ENCODE measurements around the gene RTN4. TPM values are rescaled to one million over a fixed set of nuclear protein-coding genes. Genes with fewer than 3 reads are reported as not detected.

The RTN4 gene
- total RNA-seq, 1 donor from 2014 or later = 384 TPM

DNA sequence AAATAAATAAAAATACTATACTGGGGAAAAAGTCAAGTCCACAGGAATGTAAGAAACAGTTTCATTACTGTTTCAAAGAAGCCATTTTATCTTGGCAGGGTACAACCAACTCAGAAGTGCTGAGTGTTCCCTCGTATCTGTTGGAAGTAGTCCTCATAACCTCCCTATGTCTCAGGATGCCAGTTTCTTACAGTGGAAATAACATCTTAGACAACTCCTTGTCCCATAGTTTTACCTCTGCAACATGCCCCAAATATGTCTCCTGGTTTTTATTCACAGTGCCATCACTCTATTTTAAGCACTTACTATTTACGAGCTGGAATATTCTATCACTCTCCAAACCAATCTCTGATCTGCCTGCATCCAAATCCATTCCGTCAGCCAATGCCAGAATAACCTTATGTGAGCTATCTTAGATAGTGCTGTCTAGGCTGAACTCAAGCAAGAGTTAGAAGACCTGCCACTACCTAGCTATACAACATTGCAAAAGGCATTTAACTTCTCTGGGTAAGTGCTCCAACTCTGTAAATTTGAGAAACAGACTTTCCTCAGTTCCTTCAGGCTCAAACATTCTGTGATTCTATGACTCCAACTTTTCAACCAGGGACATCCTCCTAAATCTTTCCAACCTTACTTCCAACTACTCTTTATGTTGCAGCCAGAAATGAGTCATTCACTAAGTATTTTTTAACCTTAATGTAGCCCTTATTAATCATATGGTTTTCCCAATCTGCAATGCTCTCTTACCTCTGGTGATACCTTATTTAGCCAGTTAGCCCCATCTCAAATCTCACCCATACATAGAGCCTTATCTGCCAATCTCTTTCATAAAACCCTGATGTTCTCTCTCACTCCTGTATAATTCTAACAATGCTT lies 66.7 kb downstream of the RTN4 start:
- DNase-seq (ENCODE audit: low read depth) = no peak

DNA sequence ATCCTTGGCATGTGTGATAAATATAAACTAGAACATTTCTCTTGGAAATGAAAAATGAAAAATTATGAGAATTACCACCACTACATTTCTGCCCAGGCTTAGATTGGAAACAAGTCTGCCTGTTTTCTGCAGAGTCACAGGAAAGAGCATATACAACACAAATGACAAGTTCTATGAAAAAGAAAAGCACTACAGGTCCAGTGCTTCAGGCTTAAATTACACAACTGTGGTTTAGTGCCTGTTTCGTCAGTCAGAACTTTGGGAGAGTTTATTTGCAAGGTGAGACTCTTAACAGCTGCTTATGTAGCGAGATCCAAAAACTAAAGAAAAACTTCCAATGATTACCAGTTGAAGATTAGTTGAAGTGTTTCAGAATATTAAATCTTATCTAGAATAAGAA lies 68.9 kb downstream of the RTN4 start:
- no peak overlapping the region for H3K4me3 ChIP-seq (ENCODE audit: low read depth, low read length)
- TF ChIP-seq, protein P1, sequence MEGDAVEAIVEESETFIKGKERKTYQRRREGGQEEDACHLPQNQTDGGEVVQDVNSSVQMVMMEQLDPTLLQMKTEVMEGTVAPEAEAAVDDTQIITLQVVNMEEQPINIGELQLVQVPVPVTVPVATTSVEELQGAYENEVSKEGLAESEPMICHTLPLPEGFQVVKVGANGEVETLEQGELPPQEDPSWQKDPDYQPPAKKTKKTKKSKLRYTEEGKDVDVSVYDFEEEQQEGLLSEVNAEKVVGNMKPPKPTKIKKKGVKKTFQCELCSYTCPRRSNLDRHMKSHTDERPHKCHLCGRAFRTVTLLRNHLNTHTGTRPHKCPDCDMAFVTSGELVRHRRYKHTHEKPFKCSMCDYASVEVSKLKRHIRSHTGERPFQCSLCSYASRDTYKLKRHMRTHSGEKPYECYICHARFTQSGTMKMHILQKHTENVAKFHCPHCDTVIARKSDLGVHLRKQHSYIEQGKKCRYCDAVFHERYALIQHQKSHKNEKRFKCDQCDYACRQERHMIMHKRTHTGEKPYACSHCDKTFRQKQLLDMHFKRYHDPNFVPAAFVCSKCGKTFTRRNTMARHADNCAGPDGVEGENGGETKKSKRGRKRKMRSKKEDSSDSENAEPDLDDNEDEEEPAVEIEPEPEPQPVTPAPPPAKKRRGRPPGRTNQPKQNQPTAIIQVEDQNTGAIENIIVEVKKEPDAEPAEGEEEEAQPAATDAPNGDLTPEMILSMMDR (conservative IDR thresholded peaks at IDR 0.05; ENCODE audit: low read depth, low read length) = no peak
- DNase-seq (ENCODE audit: low read depth) = no peak

More for the DNA sequence above, 66.7 kb downstream of the RTN4 start:
- TF ChIP-seq, protein P1 (conservative IDR thresholded peaks at IDR 0.05; ENCODE audit: low read depth, low read length) = no peak
- no peak overlapping the region for H3K4me3 ChIP-seq (ENCODE audit: low read depth, low read length)

DNA sequence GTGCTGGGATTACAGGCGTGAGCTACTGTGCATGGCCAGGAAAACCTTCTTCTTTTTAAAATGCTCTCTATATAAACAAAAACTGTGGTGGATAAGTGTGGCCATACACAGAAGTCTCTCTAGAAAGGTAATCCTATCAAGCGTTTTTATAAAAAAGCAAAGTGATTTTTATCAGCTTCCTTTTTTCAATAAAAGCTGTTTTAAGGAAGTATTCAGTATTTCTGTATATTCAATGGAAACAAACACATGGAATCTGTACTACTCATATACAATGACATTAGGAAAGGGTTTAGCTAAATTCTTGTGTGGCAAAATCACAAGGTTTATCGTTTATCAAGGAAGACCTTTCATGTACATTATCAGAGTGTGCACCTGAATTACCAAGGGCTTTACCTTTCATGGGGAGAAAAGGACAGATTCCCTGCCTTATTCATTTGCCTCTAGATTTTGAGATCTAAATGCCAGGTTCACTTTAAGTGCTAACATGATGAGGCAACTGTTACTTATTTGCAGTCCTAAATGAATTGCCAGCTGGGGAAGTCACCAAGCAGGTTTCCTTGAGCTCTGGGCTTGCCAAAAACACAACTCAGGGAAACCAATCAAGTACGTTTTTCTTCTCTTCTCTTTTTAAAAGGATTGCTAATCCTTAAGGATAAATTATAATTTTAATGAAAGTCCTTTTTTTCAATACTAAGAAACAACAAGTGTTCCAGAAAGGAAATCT lies 70.8 kb downstream of the RTN4 start:
- DNase-seq (ENCODE audit: low read depth) = no peak
- no peak overlapping the region for H3K4me3 ChIP-seq (ENCODE audit: low read depth, low read length)
- TF ChIP-seq, protein P1 (conservative IDR thresholded peaks at IDR 0.05; ENCODE audit: low read depth, low read length) = no peak

DNA sequence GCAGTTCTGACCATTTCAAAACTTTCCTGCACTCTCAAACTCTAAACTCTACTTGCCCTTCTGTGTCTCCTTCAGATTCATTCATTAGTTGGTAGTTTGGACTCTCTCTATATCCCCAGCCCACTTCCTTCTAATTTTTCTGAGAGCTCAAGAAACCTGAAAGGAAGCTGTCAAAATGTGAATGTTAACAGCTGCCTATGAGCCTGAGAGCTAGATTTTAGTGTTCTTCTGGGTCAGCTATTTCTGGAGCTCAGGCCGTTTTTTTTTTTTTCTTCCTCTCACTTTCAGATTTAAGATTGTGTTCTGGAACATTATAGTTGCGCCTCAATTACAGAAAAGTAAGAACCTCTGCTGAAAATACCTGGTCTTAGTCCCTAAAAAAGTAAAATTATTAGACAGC lies 73.1 kb downstream of the RTN4 start:
- no peak for DNase-seq (ENCODE audit: low read depth)
- H3K4me3 ChIP-seq (ENCODE audit: low read depth, low read length) = no peak overlapping the region
- TF ChIP-seq, protein P1 (conservative IDR thresholded peaks at IDR 0.05; ENCODE audit: low read depth, low read length) = no peak

DNA sequence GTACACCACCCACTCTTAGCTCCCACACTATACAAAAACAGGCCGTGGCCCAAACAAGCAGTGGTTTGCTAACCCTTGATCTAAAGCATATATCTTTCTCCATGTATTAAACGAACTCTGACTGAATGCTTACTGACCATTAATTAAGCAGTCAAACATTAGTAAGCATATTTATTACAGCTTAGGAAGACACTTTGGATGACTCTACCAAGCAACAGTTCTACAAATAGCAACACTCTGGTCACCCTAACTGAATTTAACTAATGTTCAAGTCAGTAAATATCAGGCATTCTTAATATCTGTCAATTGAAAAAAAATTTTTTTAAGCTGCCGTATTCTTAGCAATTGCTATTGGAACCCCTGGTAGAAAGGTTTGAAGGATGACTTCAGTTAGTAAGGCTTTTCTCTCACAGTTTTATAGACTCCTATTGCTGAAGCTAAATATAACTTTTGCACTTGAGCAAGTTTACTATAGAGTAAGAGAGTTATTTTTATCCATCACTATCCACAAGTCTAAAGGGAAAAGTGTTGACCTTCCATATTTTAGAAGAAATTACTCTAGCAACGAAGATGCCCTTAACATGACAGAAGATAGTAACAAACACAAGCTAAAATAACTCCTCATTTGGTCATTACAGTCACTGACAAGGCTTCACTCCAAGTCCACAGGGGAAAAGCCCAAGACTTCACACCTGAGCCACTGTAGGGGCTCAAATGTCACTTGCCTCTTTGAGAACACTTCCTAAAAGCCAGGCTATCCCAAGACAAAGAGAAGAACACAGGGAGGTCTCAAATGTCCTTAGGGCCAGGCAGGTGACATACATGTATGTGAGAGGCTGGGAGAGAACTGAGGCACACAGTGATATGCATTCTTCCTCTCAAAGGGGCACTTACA lies 74.4 kb downstream of the RTN4 start:
- TF ChIP-seq, protein P1 (conservative IDR thresholded peaks at IDR 0.05; ENCODE audit: low read depth, low read length) = no peak
- H3K4me3 ChIP-seq (ENCODE audit: low read depth, low read length) = no peak overlapping the region
- no peak for DNase-seq (ENCODE audit: low read depth)

DNA sequence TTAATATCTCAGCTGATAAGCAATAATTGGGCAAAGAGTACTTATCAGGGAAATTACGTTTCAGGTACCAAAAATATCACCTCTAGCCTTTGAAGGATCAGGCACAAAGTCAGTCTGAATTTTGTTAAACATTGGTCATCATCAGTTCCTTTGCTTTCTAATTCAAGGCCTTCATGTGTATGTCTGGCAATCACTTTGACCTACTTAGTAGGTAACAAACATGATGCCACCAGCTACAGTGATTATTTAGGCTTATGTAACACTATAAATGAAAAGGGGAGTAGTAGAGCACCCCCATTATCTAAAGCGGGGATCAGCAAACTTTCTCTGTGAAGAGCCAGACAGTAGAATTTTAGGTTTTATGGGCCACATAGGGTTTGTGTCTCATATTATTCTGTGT lies 75.1 kb downstream of the RTN4 start:
- TF ChIP-seq, protein P1 (conservative IDR thresholded peaks at IDR 0.05; ENCODE audit: low read depth, low read length) = no peak
- no peak overlapping the region for H3K4me3 ChIP-seq (ENCODE audit: low read depth, low read length)
- DNase-seq (ENCODE audit: low read depth) = no peak
